Smooth muscle cell (in vitro differentiated cells): Measurements from ENCODE around the gene C1QTNF12. TPM values are rescaled to one million over a fixed set of nuclear protein-coding genes. Genes with fewer than 3 reads are reported as not detected.

ENCODE experiments used
- DNase-seq: peaks from one replicate; lab custom pipeline; 2025; ENCODE audit not compliant: unreplicated experiment; lab: John Stamatoyannopoulos, UW
- H2AFZ ChIP-seq: fragments of 200-600 bp; sonication (generic); 2 replicates; pipeline ENCODE4 v1.6.0; 2016; ENCODE audit warnings: antibody characterized with exemption, low read depth, mild to moderate bottlenecking
- H3F3A ChIP-seq: fragments of 200-600 bp; sonication (generic); 2 replicates; pipeline ENCODE4 v1.6.0; 2017; ENCODE audit warnings: antibody characterized with exemption, low read depth
- H3K27ac ChIP-seq: fragments of 200-600 bp; sonication (generic); 2 replicates; pipeline ENCODE4 v1.5.1; 2016; ENCODE audit warnings: low read depth, mild to moderate bottlenecking
- H3K27me3 ChIP-seq: fragments of 200-600 bp; sonication (generic); 2 replicates; pipeline ENCODE4 v1.6.1; 2016; ENCODE audit warnings: low read depth, mild to moderate bottlenecking
- H3K36me3 ChIP-seq: fragments of 200-600 bp; sonication (generic); 2 replicates; pipeline ENCODE4 v1.5.1; 2016; ENCODE audit warnings: low read depth
- H3K4me1 ChIP-seq: fragments of 200-600 bp; sonication (generic); 2 replicates; pipeline ENCODE4 v1.5.1; 2016; ENCODE audit warnings: low read depth
- H3K4me2 ChIP-seq: fragments of 200-600 bp; sonication (generic); 2 replicates; pipeline ENCODE4 v1.6.0; 2016; ENCODE audit warnings: mild to moderate bottlenecking
- H3K4me3 ChIP-seq: fragments of 200-600 bp; sonication (generic); 2 replicates; pipeline ENCODE4 v1.5.1; 2016; ENCODE audit warnings: mild to moderate bottlenecking
- H3K79me2 ChIP-seq: fragments of 200-600 bp; sonication (generic); 2 replicates; pipeline ENCODE4 v1.6.0; 2016; ENCODE audit warnings: low read depth, mild to moderate bottlenecking
- H3K9ac ChIP-seq: fragments of 200-600 bp; sonication (generic); 2 replicates; pipeline ENCODE4 v1.6.0; 2016; ENCODE audit warnings: low read depth
- H3K9me3 ChIP-seq: fragments of 200-600 bp; sonication (generic); replicated peaks from 2 replicates; pipeline ENCODE4 v1.5.1; 2016; ENCODE audit warnings: low read depth
- H4K20me1 ChIP-seq: fragments of 200-600 bp; sonication (generic); 2 replicates; pipeline ENCODE4 v1.6.0; 2016; ENCODE audit warnings: low read depth
- CTCF ChIP-seq: fragments of 200-600 bp; sonication (generic); IDR thresholded peaks from 2 replicates; pipeline ENCODE4 v1.5.1; 2017; ENCODE audit warnings: borderline replicate concordance, mild to moderate bottlenecking, antibody characterized with exemption; ENCODE audit not compliant: insufficient read depth, poor library complexity, severe bottlenecking
- WGBS: methylation state at CpG from one replicate; pipeline ENCODE4 v1.1.7; 2016; ENCODE audit warnings: low lambda C conversion rate; 5-methylcytosine and 5-hydroxymethylcytosine counted together
- polyA plus RNA-seq: library from polyadenylated mRNA; unstranded; fragments of >200 nt; fragmentation: Nextera tagmentation; extraction: Ambion mirVana; gene quantifications from 2 replicates; pipeline ENCODE4 v1.2.1, GENCODE V29; 2016
- total RNA-seq: library from RNA; depleted of rRNA; stranded (reverse); fragments of >200 nt; gene quantifications from 2 replicates; pipeline ENCODE4 v1.2.3, GENCODE V29; 2014

The C1QTNF12 gene
- total and polyA plus RNA-seq, 2 experiments from 2014 or later: 1.8 to 5.4 TPM

- Histone ChIP-seq H3K36me3 (no peaks in the 10 kb centered on the region), H3F3A (no peaks in the 10 kb centered on the region), H3K27ac (no peak overlapping the region), H4K20me1 (peaks cover 65% of the 10 kb centered on the region), H2AFZ (no peak overlapping the region), H3K9ac (no peak overlapping the region), H3K79me2 (peaks cover 60% of the 10 kb centered on the region), H3K4me2 (no peak overlapping the region), H3K4me3 (no peak overlapping the region), H3K27me3 (no peaks in the 10 kb centered on the region), H3K4me1 (no peaks in the 10 kb centered on the region), H3K9me3 (no peaks in the 10 kb centered on the region)
- WGBS: 98% methylated on average over 28 of the region's 34 CpGs
- TF ChIP-seq CTCF: no peak
- no peak for DNase-seq
These were observed 21.2 kb downstream of the C1QTNF12 start for GRCh38 chr1:1225238-1225845.

- Histone ChIP-seq H3K4me2 (no peak overlapping the region), H3K27ac (no peak overlapping the region), H3K9me3 (no peaks in the 10 kb centered on the region), H3K36me3 (no peaks in the 10 kb centered on the region), H3K27me3 (no peaks in the 10 kb centered on the region), H2AFZ (no peak overlapping the region), H3K4me1 (no peaks in the 10 kb centered on the region), H4K20me1 (peaks cover 59% of the 10 kb centered on the region), H3F3A (no peaks in the 10 kb centered on the region), H3K4me3 (no peak overlapping the region), H3K79me2 (peaks cover 45% of the 10 kb centered on the region), H3K9ac (no peak overlapping the region)
- WGBS: 97% methylated on average over 16 of the region's 21 CpGs
- DNase-seq: no peak
- TF ChIP-seq CTCF: no peak
These were observed 22.6 kb downstream of the C1QTNF12 start for GRCh38 chr1:1223891-1224290.

- H3K9me3 ChIP-seq: no peaks in the 10 kb centered on the region
- no peaks in the 10 kb centered on the region for H3K36me3 ChIP-seq
- 97% methylated on average over 15 of the region's 15 CpGs for WGBS
- H4K20me1 ChIP-seq: peaks cover 59% of the 10 kb centered on the region
- no peak overlapping the region for H2AFZ ChIP-seq
- no peak overlapping the region for H3K4me3 ChIP-seq
- H3K4me2 ChIP-seq: no peak overlapping the region
- TF ChIP-seq CTCF: no peak
- H3K27ac ChIP-seq: no peak overlapping the region
- H3K79me2 ChIP-seq: peaks cover 39% of the 10 kb centered on the region
- no peak overlapping the region for H3K9ac ChIP-seq
- H3F3A ChIP-seq: no peaks in the 10 kb centered on the region
- H3K27me3 ChIP-seq: no peaks in the 10 kb centered on the region
- DNase-seq: no peak
- no peaks in the 10 kb centered on the region for H3K4me1 ChIP-seq
These were observed 23.2 kb downstream of the C1QTNF12 start for GRCh38 chr1:1223321-1223720.

GRCh38 chr1:1222575-1223225, 23.8 kb downstream of the C1QTNF12 start:
- Histone ChIP-seq H3K9me3 (no peaks in the 10 kb centered on the region), H3K36me3 (no peaks in the 10 kb centered on the region), H3F3A (no peaks in the 10 kb centered on the region), H2AFZ (no peak overlapping the region), H3K4me3 (no peak overlapping the region), H3K79me2 (peaks cover 33% of the 10 kb centered on the region), H3K4me1 (no peaks in the 10 kb centered on the region), H3K27ac (no peak overlapping the region), H4K20me1 (peaks cover 58% of the 10 kb centered on the region), H3K9ac (no peak overlapping the region), H3K4me2 (no peak overlapping the region), H3K27me3 (no peaks in the 10 kb centered on the region)
- TF ChIP-seq CTCF: no peak
- DNase-seq: no peak
- 98% methylated on average over 44 of the region's 44 CpGs for WGBS
